HS-5 (cell line): ENCODE results near the gene NPFF.
"Not testable (repeated sequence)": the region's sequence is repeated elsewhere in the genome, so short reads cannot be mapped to it uniquely, and the experiment has no call there.

Source experiments
- DNase-seq: peaks from one replicate; pipeline ENCODE4 v3.0.0-alpha.2; 2012; ENCODE audit warnings: low read depth

Gene NPFF

GRCh38 chr12:53506881-53507602 lies at the start of gene NPFF:
NPFF (minus strand) TSS chr12:53507484; CDS start chr12:53507474, 10 bp downstream.
- DNase-seq: no peak

GRCh38 chr12:53552361-53553327 lies 45.4 kb upstream of the NPFF start:
- no peak for DNase-seq

- DNase-seq: no peak
These were observed 44.6 kb upstream of the NPFF start for GRCh38 chr12:53551889-53552291.

- DNase-seq: no peak
These were observed 43.3 kb upstream of the NPFF start for GRCh38 chr12:53550595-53550994.

GRCh38 chr12:53550131-53550530 lies 42.8 kb upstream of the NPFF start:
- DNase-seq: not testable (repeated sequence)

- DNase-seq: not testable (repeated sequence)
These were observed 41.1 kb upstream of the NPFF start for GRCh38 chr12:53548354-53548753.

GRCh38 chr12:53543539-53543938 lies 36.3 kb upstream of the NPFF start:
- DNase-seq: no peak

- DNase-seq: no peak
These were observed 32.2 kb upstream of the NPFF start for GRCh38 chr12:53539526-53539925.

GRCh38 chr12:53538209-53538689 lies 31.0 kb upstream of the NPFF start:
- DNase-seq: no peak

- DNase-seq: no peak
These were observed 29.7 kb upstream of the NPFF start for GRCh38 chr12:53536962-53537361.

GRCh38 chr12:53533471-53533870 lies 26.2 kb upstream of the NPFF start:
- no peak for DNase-seq

- DNase-seq: no peak
These were observed 25.5 kb upstream of the NPFF start for GRCh38 chr12:53532524-53533445.

GRCh38 chr12:53532021-53532420 lies 24.7 kb upstream of the NPFF start:
- no peak for DNase-seq

- DNase-seq: peak; percentile 34
These were observed 23.6 kb upstream of the NPFF start for GRCh38 chr12:53530920-53531319.

- DNase-seq: no peak
These were observed 22.8 kb upstream of the NPFF start for GRCh38 chr12:53530061-53530460.

GRCh38 chr12:53524476-53524875 lies 17.2 kb upstream of the NPFF start:
- no peak for DNase-seq

GRCh38 chr12:53523131-53523530 lies 15.8 kb upstream of the NPFF start:
- DNase-seq: no peak

- no peak for DNase-seq
These were observed 11.1 kb upstream of the NPFF start for GRCh38 chr12:53518381-53518780.

GRCh38 chr12:53516758-53517455 lies 9.6 kb upstream of the NPFF start:
- no peak for DNase-seq

- no peak for DNase-seq
These were observed 8.0 kb upstream of the NPFF start for GRCh38 chr12:53515291-53515680.

- DNase-seq: no peak
These were observed 7.5 kb upstream of the NPFF start for GRCh38 chr12:53514628-53515290.
